OCI-LY3 (cell line): ENCODE data around the gene BCDIN3D.
A peak's percentile ranks its signal among the peaks of the same experiment; 100 is the strongest.

Source experiments
- CTCF ChIP-seq: fragments of 200-600, 300-600 bp; sonication (generic); IDR thresholded peaks from 2 replicates; pipeline ENCODE4 v1.5.1; 2014; ENCODE audit warnings: antibody characterized with exemption, low read length, low read depth
- EZH2phosphoT487 ChIP-seq: fragments of 200-600 bp; shearing (Covaris generic); IDR thresholded peaks from 2 replicates; pipeline ENCODE4 v1.6.1; 2018; ENCODE audit warnings: antibody characterized with exemption, mixed run types, low read depth

GRCh38 chr12:49866859-49867569 lies 24.1 kb upstream of the BCDIN3D start:
- TF ChIP-seq CTCF: peak; percentile 87
- no peak for TF ChIP-seq EZH2phosphoT487
